ENCODE results near the gene APLP2. TPM values are rescaled to one million over a fixed set of nuclear protein-coding genes. Genes with fewer than 3 reads are reported as not detected.
"Not testable (repeated sequence)": the region's sequence is repeated elsewhere in the genome, so short reads cannot be mapped to it uniquely, and the experiment has no call there.

The APLP2 gene
- total RNA-seq, 6 experiments from 2014 or later = 333 to 490 (median 458) TPM

DNA sequence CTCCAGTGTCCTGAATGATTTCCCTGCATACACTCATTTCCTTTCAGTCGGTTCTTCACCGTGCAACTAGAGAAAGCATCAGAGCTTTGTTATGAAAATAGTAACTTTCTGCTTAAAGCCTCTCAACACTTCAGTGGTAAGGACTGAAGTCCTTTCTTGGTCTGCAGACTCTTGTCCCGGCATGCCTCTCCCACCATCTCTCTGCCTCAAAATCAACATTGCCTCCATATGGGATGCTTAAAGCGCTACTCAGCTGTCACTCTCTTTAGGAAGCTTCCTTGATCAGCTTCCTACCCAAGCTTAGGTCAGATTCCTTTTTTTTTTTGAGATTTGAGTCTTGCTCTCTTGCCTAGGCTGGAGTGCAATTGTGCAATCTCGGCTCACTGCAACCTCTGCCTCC, 36.7 kb downstream of the APLP2 start:
- H3K27ac Mint-ChIP-seq = no peak overlapping the region
- H3K9me3 Mint-ChIP-seq = peaks cover 10% of the 10 kb centered on the region; the same call in 1 of the 2 replicates
- no peak for DNase-seq
- no peak overlapping the region for H3K4me3 Mint-ChIP-seq
- peaks cover 40% of the 10 kb centered on the region for H3K4me1 Mint-ChIP-seq (ENCODE audit: low read depth)
- TF ChIP-seq, protein P1, sequence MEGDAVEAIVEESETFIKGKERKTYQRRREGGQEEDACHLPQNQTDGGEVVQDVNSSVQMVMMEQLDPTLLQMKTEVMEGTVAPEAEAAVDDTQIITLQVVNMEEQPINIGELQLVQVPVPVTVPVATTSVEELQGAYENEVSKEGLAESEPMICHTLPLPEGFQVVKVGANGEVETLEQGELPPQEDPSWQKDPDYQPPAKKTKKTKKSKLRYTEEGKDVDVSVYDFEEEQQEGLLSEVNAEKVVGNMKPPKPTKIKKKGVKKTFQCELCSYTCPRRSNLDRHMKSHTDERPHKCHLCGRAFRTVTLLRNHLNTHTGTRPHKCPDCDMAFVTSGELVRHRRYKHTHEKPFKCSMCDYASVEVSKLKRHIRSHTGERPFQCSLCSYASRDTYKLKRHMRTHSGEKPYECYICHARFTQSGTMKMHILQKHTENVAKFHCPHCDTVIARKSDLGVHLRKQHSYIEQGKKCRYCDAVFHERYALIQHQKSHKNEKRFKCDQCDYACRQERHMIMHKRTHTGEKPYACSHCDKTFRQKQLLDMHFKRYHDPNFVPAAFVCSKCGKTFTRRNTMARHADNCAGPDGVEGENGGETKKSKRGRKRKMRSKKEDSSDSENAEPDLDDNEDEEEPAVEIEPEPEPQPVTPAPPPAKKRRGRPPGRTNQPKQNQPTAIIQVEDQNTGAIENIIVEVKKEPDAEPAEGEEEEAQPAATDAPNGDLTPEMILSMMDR (IDR thresholded peaks at IDR 0.05) = no peak
- peaks cover 45% of the 10 kb centered on the region for H3K36me3 Mint-ChIP-seq (ENCODE audit: low read depth)
- peaks cover 15% of the 10 kb centered on the region for H3K27me3 Mint-ChIP-seq (ENCODE audit: insufficient read depth)

GRCh38 chr11:130108671-130109070, 39.0 kb downstream of the APLP2 start:
- peaks cover 68% of the 10 kb centered on the region for H3K36me3 Mint-ChIP-seq (ENCODE audit: low read depth)
- peaks cover 21% of the 10 kb centered on the region for H3K4me1 Mint-ChIP-seq (ENCODE audit: low read depth)
- H3K27me3 Mint-ChIP-seq (ENCODE audit: insufficient read depth) = peaks cover 16% of the 10 kb centered on the region
- DNase-seq, H3K27ac Mint-ChIP-seq, H3K9me3 Mint-ChIP-seq, H3K4me3 Mint-ChIP-seq: not testable (repeated sequence)

GRCh38 chr11:130109386-130109785, 39.7 kb downstream of the APLP2 start:
- DNase-seq = no peak
- H3K4me1 Mint-ChIP-seq (ENCODE audit: low read depth) = peaks cover 16% of the 10 kb centered on the region
- TF ChIP-seq, protein P1 (IDR thresholded peaks at IDR 0.05) = no peak
- H3K27me3 Mint-ChIP-seq (ENCODE audit: insufficient read depth) = peaks cover 16% of the 10 kb centered on the region
- H3K36me3 Mint-ChIP-seq (ENCODE audit: low read depth) = peaks cover 75% of the 10 kb centered on the region
- H3K9me3 Mint-ChIP-seq = peaks cover 10% of the 10 kb centered on the region; the same call in 1 of the 2 replicates
- H3K4me3 Mint-ChIP-seq = no peak overlapping the region
- H3K27ac Mint-ChIP-seq = no peak overlapping the region

DNA sequence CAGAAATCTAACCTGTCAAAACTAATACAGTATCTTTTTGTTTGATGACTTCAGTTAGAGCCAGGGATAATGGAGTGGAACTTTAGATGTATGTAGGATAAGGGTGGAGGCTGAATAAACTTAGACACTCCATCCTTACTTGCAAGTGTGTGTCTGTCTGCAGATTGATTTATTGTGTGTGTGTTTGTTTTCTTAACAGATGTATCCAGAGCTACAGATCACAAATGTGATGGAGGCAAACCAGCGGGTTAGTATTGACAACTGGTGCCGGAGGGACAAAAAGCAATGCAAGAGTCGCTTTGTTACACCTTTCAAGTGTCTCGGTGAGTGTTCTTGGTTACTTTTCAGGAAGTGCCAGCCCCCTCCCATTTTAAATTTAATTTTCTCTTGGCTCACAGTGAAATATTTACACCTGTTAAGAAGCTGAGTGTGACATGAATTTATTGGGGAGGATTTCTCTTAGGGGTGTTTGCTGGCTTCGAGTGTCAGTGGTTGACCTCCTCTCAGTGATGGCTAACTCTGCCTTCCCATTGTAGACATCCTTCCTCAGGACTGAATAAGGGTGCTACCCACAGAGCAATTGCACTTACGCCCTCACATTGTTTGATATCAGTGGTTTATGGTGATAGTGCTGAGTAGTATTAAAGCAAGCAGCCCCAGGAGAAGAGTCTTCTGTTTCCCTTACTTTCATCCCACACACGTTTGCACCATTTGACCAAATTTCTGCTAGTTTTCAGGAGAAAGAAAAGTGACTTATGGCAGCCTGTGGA, 40.8 kb downstream of the APLP2 start:
- Mint-ChIP-seq H3K4me3 (no peak overlapping the region), H3K27ac (no peak overlapping the region), H3K4me1 (ENCODE audit: low read depth) (peaks cover 21% of the 10 kb centered on the region), H3K9me3 (peaks cover 10% of the 10 kb centered on the region; the same call in 1 of the 2 replicates), H3K27me3 (ENCODE audit: insufficient read depth) (peaks cover 16% of the 10 kb centered on the region), H3K36me3 (ENCODE audit: low read depth) (peaks cover 80% of the 10 kb centered on the region)
- DNase-seq = no peak
- TF ChIP-seq, protein P1 (IDR thresholded peaks at IDR 0.05) = no peak

GRCh38 chr11:130112071-130112830, 42.6 kb downstream of the APLP2 start:
- TF ChIP-seq, protein P1 (IDR thresholded peaks at IDR 0.05) = no peak
- no peak overlapping the region for H3K27ac Mint-ChIP-seq
- peaks cover 5% of the 10 kb centered on the region; the same call in 1 of the 2 replicates for H3K9me3 Mint-ChIP-seq
- H3K4me3 Mint-ChIP-seq = no peak overlapping the region
- DNase-seq = no peak
- H3K36me3 Mint-ChIP-seq (ENCODE audit: low read depth) = peaks cover 63% of the 10 kb centered on the region
- peaks cover 21% of the 10 kb centered on the region for H3K4me1 Mint-ChIP-seq (ENCODE audit: low read depth)
- peaks cover 4% of the 10 kb centered on the region; the same call in 1 of the 2 replicates for H3K27me3 Mint-ChIP-seq (ENCODE audit: insufficient read depth)

- TF ChIP-seq, protein P1 (IDR thresholded peaks at IDR 0.05) = no peak
- H3K4me3 Mint-ChIP-seq = no peak overlapping the region
- no peak for DNase-seq
- H3K36me3 Mint-ChIP-seq (ENCODE audit: low read depth) = peaks cover 60% of the 10 kb centered on the region
- no peak overlapping the region for H3K27ac Mint-ChIP-seq
- H3K9me3 Mint-ChIP-seq = no peaks in the 10 kb centered on the region
- H3K4me1 Mint-ChIP-seq (ENCODE audit: low read depth) = peaks cover 21% of the 10 kb centered on the region
- H3K27me3 Mint-ChIP-seq (ENCODE audit: insufficient read depth) = peaks cover 2% of the 10 kb centered on the region; the same call in 1 of the 2 replicates
These were observed 44.6 kb downstream of the APLP2 start for GRCh38 chr11:130114281-130114680.

All from HFFc6 (cell line).